ENCODE data around the gene HOXB1.

HOXB1 gene

DNA sequence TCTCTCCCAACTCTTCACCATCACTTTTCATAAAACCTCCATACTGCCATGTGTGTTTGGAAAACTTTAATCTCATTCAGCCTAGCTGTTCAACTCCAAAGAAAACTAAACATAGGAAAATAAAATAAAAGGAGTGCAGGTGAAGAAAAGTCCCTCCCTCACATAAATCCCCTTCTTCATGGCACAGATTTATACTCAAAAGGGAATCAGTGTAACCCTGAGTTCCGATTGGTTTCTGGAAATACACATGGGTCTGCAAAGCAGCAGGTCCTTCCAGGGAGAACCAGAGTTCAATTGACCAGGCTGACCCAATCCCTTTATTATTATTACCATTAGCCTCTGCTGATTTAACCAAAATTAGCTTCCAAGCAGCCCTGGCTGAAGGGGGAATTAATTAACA, 23.0 kb upstream of the HOXB1 start:
- DNase-seq, result no peak

DNA sequence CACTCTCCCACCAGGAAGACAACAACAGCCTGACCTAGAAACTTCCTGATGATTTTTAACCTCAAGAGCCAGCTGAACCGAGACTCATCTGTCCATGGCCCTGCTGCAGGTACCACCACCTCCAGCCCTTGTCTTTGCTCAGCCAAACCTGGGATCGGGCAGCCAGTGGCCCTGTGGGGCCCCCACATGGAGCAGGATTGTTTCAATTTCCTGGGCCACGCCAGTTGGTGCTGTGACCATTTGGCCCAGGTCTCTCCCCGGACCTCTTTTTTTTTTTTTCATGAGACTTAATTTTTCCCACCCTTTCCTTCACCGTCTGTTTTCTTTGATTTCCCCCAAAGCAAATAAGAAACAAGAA, 22.4 kb upstream of the HOXB1 start:
- no peak for DNase-seq

- peak; percentile 70 for DNase-seq
Measured at GRCh38 chr17:48552466-48553189, 21.8 kb upstream of the HOXB1 start.

- peak; percentile 68 for DNase-seq
Measured at GRCh38 chr17:48551596-48552465, 21.0 kb upstream of the HOXB1 start.

DNA sequence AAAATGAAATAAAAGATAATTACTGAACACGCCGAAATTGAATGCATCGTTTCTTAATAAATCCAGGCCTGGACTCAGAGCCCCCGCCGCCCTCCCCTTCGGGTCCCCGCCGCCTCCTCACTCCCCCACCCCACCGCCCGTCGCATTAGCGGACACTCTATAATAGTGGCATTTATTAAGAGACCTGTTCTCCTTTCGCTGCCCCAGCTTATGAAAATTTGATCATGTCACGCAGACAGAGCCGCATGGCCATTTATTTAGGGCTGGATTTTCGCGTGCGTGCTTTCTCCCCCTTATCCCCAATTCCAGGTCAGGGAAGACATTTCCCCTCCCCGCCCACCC, 20.4 kb upstream of the HOXB1 start:
- no peak for DNase-seq

DNA sequence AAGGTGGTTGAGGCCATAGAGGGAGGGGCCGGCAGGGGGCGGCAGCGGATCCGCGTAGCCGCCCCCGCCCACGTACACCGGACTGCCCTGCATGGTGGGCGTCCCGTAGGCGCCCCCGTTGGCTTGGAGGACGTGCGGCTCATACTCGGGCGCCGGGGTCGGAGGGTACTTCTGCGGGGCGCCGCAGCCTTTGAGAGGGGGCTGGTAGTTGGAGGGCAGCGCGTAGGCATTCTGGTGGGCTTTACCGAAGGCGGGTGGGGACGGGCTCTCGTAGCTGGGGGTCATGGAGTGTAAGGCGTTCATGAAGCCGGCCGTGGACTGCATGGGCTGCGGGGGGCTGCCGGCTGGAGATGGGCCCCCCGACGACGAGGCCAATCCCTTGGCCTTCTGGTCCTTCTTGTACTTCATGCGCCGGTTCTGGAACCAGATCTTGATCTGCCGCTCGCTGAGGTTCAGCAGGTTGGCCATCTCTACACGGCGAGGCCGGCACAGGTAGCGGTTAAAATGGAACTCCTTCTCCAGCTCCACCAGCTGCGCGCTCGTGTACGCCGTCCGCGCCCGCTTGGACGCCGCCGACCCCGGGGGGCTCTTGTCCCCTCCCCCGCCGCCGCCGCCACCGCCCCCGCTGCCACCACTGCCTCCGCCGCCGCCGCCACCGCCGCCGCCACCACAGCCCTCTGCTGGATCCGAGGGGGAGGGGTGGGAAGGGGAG, 19.8 kb upstream of the HOXB1 start:
- peak; percentile 71 for DNase-seq

GRCh38 chr17:48549914-48550501, 19.2 kb upstream of the HOXB1 start:
- peak; percentile 58 for DNase-seq

DNA sequence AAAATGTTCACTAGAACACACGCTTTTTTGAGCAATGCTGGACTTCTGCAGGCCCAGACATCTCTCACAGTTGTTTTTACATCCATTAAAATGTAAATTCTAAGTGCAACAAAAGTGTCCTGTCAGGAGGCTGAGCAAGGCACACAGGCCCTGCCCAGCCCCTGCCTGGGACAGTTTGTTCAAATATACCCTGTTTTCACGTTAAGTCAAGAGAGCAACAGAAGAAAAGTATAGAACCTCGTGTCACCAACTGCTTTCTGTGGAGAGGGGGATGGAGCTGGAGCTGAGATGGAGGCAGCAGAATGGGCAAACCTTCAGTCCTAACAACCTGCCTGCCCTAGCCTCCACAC, 18.4 kb upstream of the HOXB1 start:
- no peak for DNase-seq

- DNase-seq, result peak; percentile 49
Measured at GRCh38 chr17:48548523-48549280, 17.9 kb upstream of the HOXB1 start.

- peak; percentile 52 for DNase-seq
Measured at GRCh38 chr17:48547808-48548522, 17.2 kb upstream of the HOXB1 start.

- DNase-seq, result peak; percentile 73
Measured at GRCh38 chr17:48546924-48547807, 16.4 kb upstream of the HOXB1 start.

DNA sequence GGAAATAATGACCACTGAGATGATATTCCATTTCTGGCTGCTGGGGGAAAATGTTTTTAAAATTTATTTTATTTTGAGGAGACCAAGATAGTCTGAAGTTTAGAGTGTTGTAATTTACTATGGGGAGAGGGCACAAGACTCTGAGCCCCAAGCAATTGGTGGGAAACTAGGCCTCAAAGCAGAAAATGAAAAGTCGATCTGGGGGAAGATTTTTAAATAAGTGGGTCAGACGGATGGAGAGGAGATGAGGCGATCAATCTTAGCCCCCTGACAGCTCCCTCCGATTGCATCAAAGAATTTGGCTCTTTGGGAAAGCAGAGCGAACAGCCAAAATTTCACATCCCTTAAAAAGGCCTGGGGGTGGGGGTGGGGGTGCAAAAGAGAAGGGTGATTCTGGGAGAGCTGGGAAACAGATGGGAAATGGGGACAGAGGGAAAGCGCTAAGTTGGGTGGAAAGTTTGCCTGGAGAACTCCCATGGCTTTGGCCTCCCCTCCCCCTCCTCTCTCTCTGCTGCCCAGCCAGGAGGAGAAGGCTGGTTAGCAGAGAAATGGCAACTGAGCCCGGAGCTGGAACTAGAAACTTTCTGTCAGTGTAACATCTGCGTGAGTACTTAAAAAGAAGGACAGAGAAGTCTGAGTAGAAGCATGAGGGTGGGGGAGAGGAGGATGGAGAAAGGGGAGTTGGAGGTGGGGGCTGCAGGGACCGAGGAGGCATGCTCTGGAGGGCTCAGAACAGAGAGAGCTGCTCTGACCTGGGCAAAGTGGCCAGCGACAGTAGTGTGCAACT, 15.5 kb upstream of the HOXB1 start:
- DNase-seq, result peak; percentile 85

GRCh38 chr17:48545539-48545938, 14.7 kb upstream of the HOXB1 start:
- DNase-seq, result peak; percentile 44

- DNase-seq, result peak; percentile 67
Measured at GRCh38 chr17:48545022-48545375, 14.2 kb upstream of the HOXB1 start, which contains the start of gene HOXB2. Gene HOXB2 (minus strand): TSS chr17:48545109. CDS start chr17:48544911, 198 bp downstream.

- peak; percentile 93 for DNase-seq
Measured at GRCh38 chr17:48544349-48545021, 13.7 kb upstream of the HOXB1 start.

- DNase-seq, result no peak
Measured at GRCh38 chr17:48543854-48544348, 13.1 kb upstream of the HOXB1 start.

DNA sequence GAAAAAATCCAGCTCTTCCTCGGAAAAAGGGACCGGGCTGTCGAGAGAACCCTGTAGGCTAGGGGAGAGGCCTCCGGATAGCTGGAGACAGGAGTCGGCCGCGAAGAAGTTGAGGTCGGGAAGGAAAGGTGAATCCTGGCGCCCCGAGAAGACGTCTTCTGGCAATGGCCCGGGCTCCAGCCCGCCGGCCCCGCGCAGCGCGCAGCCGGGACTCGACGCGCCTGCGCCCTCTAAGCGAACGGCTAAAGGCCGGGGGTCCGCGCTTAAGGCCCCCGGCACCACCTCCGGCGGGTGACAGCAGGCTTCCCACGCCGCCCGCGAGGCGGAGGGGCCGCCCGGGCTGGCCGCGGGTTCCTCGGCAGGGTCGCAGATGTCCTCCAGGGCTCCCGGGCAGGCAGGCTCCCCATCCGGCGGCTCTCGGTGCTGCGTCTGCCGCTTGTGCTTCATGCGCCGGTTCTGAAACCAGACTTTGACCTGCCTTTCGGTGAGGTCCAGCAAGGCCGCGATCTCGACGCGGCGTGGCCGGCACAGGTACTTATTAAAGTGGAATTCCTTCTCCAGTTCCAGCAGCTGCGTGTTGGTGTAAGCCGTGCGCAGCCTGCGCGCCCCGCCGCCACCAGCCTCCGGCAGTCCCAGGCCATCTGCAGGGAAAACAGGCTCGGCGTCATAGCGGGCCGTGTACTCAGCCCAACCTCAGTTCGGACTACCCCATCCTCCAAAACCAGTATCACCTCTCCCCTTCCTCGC, 12.5 kb upstream of the HOXB1 start:
- peak; percentile 88 for DNase-seq

GRCh38 chr17:48542698-48543106, 11.9 kb upstream of the HOXB1 start:
- DNase-seq, result peak; percentile 63

Measured in islet precursor cell (in vitro differentiated cells).